OCI-LY7 (cell line): ENCODE data around the gene TXN.

Experiments used
- CTCF ChIP-seq: fragments of 200-600 bp; sonication (generic); conservative IDR thresholded peaks from 2 replicates; pipeline ENCODE4 v1.5.1; 2014; ENCODE audit warnings: mild to moderate bottlenecking, antibody characterized with exemption, low read length, moderate library complexity, mixed read lengths
- EZH2phosphoT487 ChIP-seq: fragments of 200-600 bp; sonication (generic); IDR thresholded peaks from 2 replicates; pipeline ENCODE4 v1.6.1; 2018; ENCODE audit warnings: low read depth, borderline replicate concordance, mild to moderate bottlenecking, mixed run types, antibody characterized with exemption, low read length, moderate library complexity, mixed read lengths

GRCh38 chr9:110249603-110250002, 6.7 kb downstream of the TXN start:
- TF ChIP-seq CTCF (no peak), EZH2phosphoT487 (no peak)
